CD14-positive monocyte (primary cell): ENCODE measurements around the gene TMEM132D. TPM values are rescaled to one million over a fixed set of nuclear protein-coding genes. Genes with fewer than 3 reads are reported as not detected.

ENCODE experiments used
- DNase-seq, 3 donors: peaks; one replicate each; pipeline ENCODE4 v3.0.0-alpha.2; 2011 to 2022
- H2AFZ ChIP-seq: 2 replicates; pipeline ENCODE4 v1.6.0; 2012; ENCODE audit warnings: mild to moderate bottlenecking, low read depth, low read length, inconsistent platforms; ENCODE audit not compliant: insufficient read depth, poor library complexity, severe bottlenecking
- H3K27ac ChIP-seq, 2 donors: 1 replicate in 1 of 2; 2 replicates in 1 of 2; pipeline ENCODE4 v1.5.1; 2012 to 2013; ENCODE audit warnings: low read length in 2 of 2, control low read depth in 1 of 2, inconsistent platforms in 1 of 2, low read depth in 1 of 2, mild to moderate bottlenecking in 1 of 2
- H3K27me3 ChIP-seq, 2 donors: one replicate each; pipeline versions ENCODE4 v1.6.0 to v1.6.1; 2011 to 2013; ENCODE audit warnings: low read length in 2 of 2; ENCODE audit not compliant: control insufficient read depth in 2 of 2, insufficient read depth in 2 of 2
- H3K36me3 ChIP-seq, 2 donors: replicated peaks in 1 of 2; 1 replicate in 1 of 2; 2 replicates in 1 of 2; pipeline versions ENCODE4 v1.5.1 to v1.6.1; 2012 to 2013; ENCODE audit warnings: low read length in 2 of 2, control low read depth in 1 of 2, inconsistent platforms in 1 of 2, mild to moderate bottlenecking in 1 of 2; ENCODE audit not compliant: insufficient read depth in 2 of 2, control insufficient read depth in 1 of 2
- H3K4me1 ChIP-seq, 2 donors: 1 replicate in 1 of 2; 2 replicates in 1 of 2; pipeline versions ENCODE4 v1.5.1 to v1.6.1; 2012 to 2013; ENCODE audit warnings: low read length in 2 of 2, control low read depth in 1 of 2, inconsistent platforms in 1 of 2, mild to moderate bottlenecking in 1 of 2, moderate library complexity in 1 of 2; ENCODE audit not compliant: insufficient read depth in 2 of 2, control insufficient read depth in 1 of 2
- H3K4me2 ChIP-seq: replicated peaks from 2 replicates; pipeline ENCODE3; 2012; ENCODE audit warnings: low read length, moderate library complexity, mild to moderate bottlenecking; ENCODE audit not compliant: poor library complexity, severe bottlenecking; ENCODE audit errors: extremely low read depth
- H3K4me3 ChIP-seq, 3 experiments: fragments of 200-600 bp in 1 of 3; sonication (generic) in 1 of 3; replicated peaks in 1 of 3; 1 replicate in 2 of 3; 2 replicates in 1 of 3; pipeline ENCODE4 v1.5.1; 2011 to 2013; ENCODE audit warnings: low read length in 3 of 3, mild to moderate bottlenecking in 3 of 3, control low read depth in 2 of 3, low read depth in 2 of 3, inconsistent platforms in 1 of 3, moderate library complexity in 1 of 3
- H3K79me2 ChIP-seq: 2 replicates; pipeline ENCODE4 v1.6.0; 2012; ENCODE audit warnings: mild to moderate bottlenecking, control low read depth, inconsistent platforms, low read length, moderate library complexity; ENCODE audit not compliant: insufficient read depth
- H3K9ac ChIP-seq: 2 replicates; pipeline ENCODE4 v1.6.0; 2017; ENCODE audit warnings: low read length, mild to moderate bottlenecking; ENCODE audit not compliant: insufficient read depth, poor library complexity, severe bottlenecking
- H3K9me3 ChIP-seq, 2 donors: replicated peaks in 1 of 2; 1 replicate in 1 of 2; 2 replicates in 1 of 2; pipeline versions ENCODE4 v1.5.1 to v1.6.1; 2012 to 2013; ENCODE audit warnings: low read length in 2 of 2, control low read depth in 1 of 2; ENCODE audit not compliant: control insufficient read depth in 1 of 2, insufficient read depth in 1 of 2
- H4K20me1 ChIP-seq: 2 replicates; pipeline ENCODE4 v1.6.0; 2012; ENCODE audit warnings: mild to moderate bottlenecking, low read length, control low read depth, moderate library complexity; ENCODE audit not compliant: insufficient read depth
- H3K27ac Mint-ChIP-seq, 7 donors: one replicate each; pipeline ENCODE4 v1.8.0; 2020; ENCODE audit warnings: mild to moderate bottlenecking in 7 of 7, mixed read lengths in 7 of 7, moderate library complexity in 6 of 7, inconsistent platforms in 2 of 7
- H3K27me3 Mint-ChIP-seq, 3 donors: one replicate each; pipeline ENCODE4 v1.8.0; 2021 to 2022; ENCODE audit warnings: low read depth in 3 of 3, mild to moderate bottlenecking in 3 of 3, mixed read lengths in 3 of 3, moderate library complexity in 3 of 3, inconsistent platforms in 1 of 3
- H3K36me3 Mint-ChIP-seq, 2 donors: one replicate each; pipeline ENCODE4 v1.8.0; 2020; ENCODE audit warnings: mixed read lengths in 2 of 2, inconsistent platforms in 1 of 2, mild to moderate bottlenecking in 1 of 2
- H3K4me1 Mint-ChIP-seq: one replicate; pipeline ENCODE4 v1.8.0; 2020; ENCODE audit warnings: mild to moderate bottlenecking, mixed read lengths
- H3K4me3 Mint-ChIP-seq, 2 donors: one replicate each; pipeline ENCODE4 v1.8.0; 2020; ENCODE audit warnings: mild to moderate bottlenecking in 2 of 2, mixed read lengths in 2 of 2, moderate library complexity in 1 of 2
- H3K9me3 Mint-ChIP-seq, 7 donors: one replicate each; pipeline ENCODE4 v1.8.0; 2020 to 2022; ENCODE audit warnings: mixed read lengths in 7 of 7, mild to moderate bottlenecking in 6 of 7, moderate library complexity in 6 of 7, inconsistent platforms in 2 of 7
- CTCF ChIP-seq: fragments of 200-600 bp; IDR thresholded peaks from one replicate; pipeline ENCODE4 v1.8.0; 2022; ENCODE audit warnings: antibody characterized with exemption, mild to moderate bottlenecking
- WGBS: methylation state at CpG from one replicate; pipeline ENCODE4 v1.1.5; 2013; ENCODE audit warnings: missing lambda C conversion rate; ENCODE audit not compliant: insufficient coverage; 5-methylcytosine and 5-hydroxymethylcytosine counted together
- intact Hi-C, 2 donors: fragments of 100-400 bp; cut with micrococcal nuclease; formaldehyde crosslinking; loops; one replicate each; pipeline versions ENCODE4 v1.15.0 to v1.15.1; 2023
- polyA plus RNA-seq, 3 donors: library from polyadenylated mRNA; depleted of rRNA in 1 of 3; unstranded in 2 of 3; stranded (reverse) in 1 of 3; fragments of 300-500 nt in 2 of 3; fragments of >200 nt in 1 of 3; fragmentation: Illumina TruSeq in 2 of 3; gene quantifications; 1 replicate in 2 of 3; 2 replicates in 1 of 3; pipeline ENCODE4 v1.2.3, GENCODE V29; 2012 to 2021

TMEM132D gene
- polyA plus RNA-seq, 3 donors: 0.04 TPM; not detected in 2

GRCh38 chr12:129203456-129203855 is 700.4 kb downstream of the TMEM132D start:
- Mint-ChIP-seq H3K27ac (no peak overlapping the region), H3K36me3 (no peaks in the 10 kb centered on the region), H3K4me3 (no peak overlapping the region), H3K9me3 (peaks cover 0 to 12% (median 5%) of the 10 kb centered on the region in 7 donors), H3K27me3 (peaks cover 0 to 4% (median 0%) of the 10 kb centered on the region in 3 donors), H3K4me1 (no peaks in the 10 kb centered on the region)
- peaks cover 0 to 6% of the 10 kb centered on the region in 2 donors for H3K9me3 ChIP-seq
- intact Hi-C loops: no loop called here
- no peak overlapping the region for H2AFZ ChIP-seq
- no peak for TF ChIP-seq CTCF
- H4K20me1 ChIP-seq: no peaks in the 10 kb centered on the region
- WGBS: 71% methylated on average over 2 of the region's 2 CpGs
- no peaks in the 10 kb centered on the region for H3K27me3 ChIP-seq
- H3K9ac ChIP-seq: no peak overlapping the region
- H3K79me2 ChIP-seq: no peaks in the 10 kb centered on the region
- no peaks in the 10 kb centered on the region for H3K36me3 ChIP-seq
- no peak overlapping the region for H3K27ac ChIP-seq
- H3K4me1 ChIP-seq: no peaks in the 10 kb centered on the region
- H3K4me3 ChIP-seq: no peak overlapping the region
- no peak for DNase-seq
- no peak overlapping the region for H3K4me2 ChIP-seq

GRCh38 chr12:129202109-129202814 is 701.6 kb downstream of the TMEM132D start:
- Histone ChIP-seq H3K9ac (no peak overlapping the region), H3K36me3 (no peaks in the 10 kb centered on the region), H3K9me3 (peaks cover 0 to 6% of the 10 kb centered on the region in 2 donors), H3K27me3 (no peaks in the 10 kb centered on the region), H3K4me1 (no peaks in the 10 kb centered on the region), H2AFZ (no peak overlapping the region), H3K4me2 (no peak overlapping the region), H4K20me1 (no peaks in the 10 kb centered on the region), H3K4me3 (no peak overlapping the region), H3K79me2 (no peaks in the 10 kb centered on the region), H3K27ac (no peak overlapping the region)
- Mint-ChIP-seq H3K27ac (peak overlapping the region in 1 of 7 donors; percentile 53), H3K4me1 (no peaks in the 10 kb centered on the region), H3K27me3 (peaks cover 0 to 4% (median 0%) of the 10 kb centered on the region in 3 donors), H3K9me3 (peaks cover 0 to 12% (median 5%) of the 10 kb centered on the region in 7 donors), H3K36me3 (no peaks in the 10 kb centered on the region), H3K4me3 (no peak overlapping the region)
- WGBS: 52% methylated on average over 2 of the region's 6 CpGs
- intact Hi-C loops: no loop called here
- no peak for TF ChIP-seq CTCF
- no peak for DNase-seq
